Left ventricle myocardium inferior (tissue), 1 donor: ENCODE measurements around the gene BOLA3. TPM values are rescaled to one million over a fixed set of nuclear protein-coding genes. Genes with fewer than 3 reads are reported as not detected.

Experiments used
- DNase-seq: peaks from one replicate; pipeline ENCODE4 v3.0.0-alpha.2; 2020
- H3K27ac ChIP-seq: fragments of 200-600 bp; replicated peaks from 2 replicates; pipeline ENCODE4 v1.8.0; 2021
- H3K27me3 ChIP-seq: fragments of 200-600 bp; 2 replicates; pipeline ENCODE4 v1.8.0; 2021; ENCODE audit warnings: low read depth
- H3K36me3 ChIP-seq: fragments of 200-600 bp; 2 replicates; pipeline ENCODE4 v1.8.0; 2021
- H3K4me1 ChIP-seq: fragments of 200-600 bp; 2 replicates; pipeline ENCODE4 v1.8.0; 2021
- H3K4me3 ChIP-seq: fragments of 200-600 bp; 2 replicates; pipeline ENCODE4 v1.8.0; 2021; ENCODE audit warnings: mild to moderate bottlenecking, moderate library complexity
- H3K9me3 ChIP-seq: fragments of 200-600 bp; replicated peaks from 2 replicates; pipeline ENCODE4 v1.8.0; 2021
- CTCF ChIP-seq: fragments of 200-600 bp; IDR thresholded peaks from 2 replicates; pipeline ENCODE4 v1.8.0; 2021; ENCODE audit warnings: antibody characterized with exemption, mild to moderate bottlenecking, borderline replicate concordance
- intact Hi-C: fragments of 100-400 bp; cut with micrococcal nuclease; formaldehyde crosslinking; loops from one replicate; pipeline ENCODE4 v1.11.0; 2022
- total RNA-seq: library from RNA; stranded (reverse); fragmentation: NEBNext Ultra II Directional; extraction: Animal tissue kit (Norgen Biotek cat#: 25700); gene quantifications from one replicate; pipeline ENCODE4 v1.2.1, GENCODE V29; 2021
- donor health status: DM: no; HTN: yes; CAD: no; lungs with severe emphysema.

BOLA3 gene
- total RNA-seq, 1 donor from 2014 or later: 81.2 TPM

- H3K36me3 ChIP-seq: peaks cover 53% of the 10 kb centered on the region
- no peak overlapping the region for H3K4me3 ChIP-seq
- no peaks in the 10 kb centered on the region for H3K9me3 ChIP-seq
- no peaks in the 10 kb centered on the region for H3K27me3 ChIP-seq
- intact Hi-C loops: no loop called here
- H3K27ac ChIP-seq: no peak overlapping the region
- DNase-seq: no peak
- H3K4me1 ChIP-seq: peaks cover 10% of the 10 kb centered on the region
- no peak for TF ChIP-seq CTCF
These were observed 50.1 kb downstream of the BOLA3 start for GRCh38 chr2:74097574-74097973.

GRCh38 chr2:74096052-74096451, 51.7 kb downstream of the BOLA3 start:
- no peak for DNase-seq
- Histone ChIP-seq H3K4me1 (peaks cover 10% of the 10 kb centered on the region), H3K27me3 (no peaks in the 10 kb centered on the region), H3K4me3 (no peak overlapping the region), H3K36me3 (peaks cover 52% of the 10 kb centered on the region), H3K9me3 (no peaks in the 10 kb centered on the region), H3K27ac (no peak overlapping the region)
- intact Hi-C loops: no loop called here
- no peak for TF ChIP-seq CTCF

GRCh38 chr2:74095632-74096031, 52.1 kb downstream of the BOLA3 start:
- TF ChIP-seq CTCF: no peak

GRCh38 chr2:74094291-74094690, 53.4 kb downstream of the BOLA3 start:
- no peaks in the 10 kb centered on the region for H3K9me3 ChIP-seq
- no peak overlapping the region for H3K4me3 ChIP-seq
- intact Hi-C loops: no loop called here
- H3K27ac ChIP-seq: no peak overlapping the region
- H3K4me1 ChIP-seq: peaks cover under 1% of the 10 kb centered on the region
- no peak for TF ChIP-seq CTCF
- no peaks in the 10 kb centered on the region for H3K27me3 ChIP-seq
- no peak for DNase-seq
- peaks cover 53% of the 10 kb centered on the region for H3K36me3 ChIP-seq

More at GRCh38 chr2:74095632-74096031, 52.1 kb downstream of the BOLA3 start:
- H3K27me3 ChIP-seq: no peaks in the 10 kb centered on the region
- intact Hi-C loops: no loop called here
- peaks cover 10% of the 10 kb centered on the region for H3K4me1 ChIP-seq
- H3K9me3 ChIP-seq: no peaks in the 10 kb centered on the region
- no peak overlapping the region for H3K4me3 ChIP-seq
- no peak overlapping the region for H3K27ac ChIP-seq
- H3K36me3 ChIP-seq: peaks cover 52% of the 10 kb centered on the region
- DNase-seq: no peak

- no peak overlapping the region for H3K4me3 ChIP-seq
- H3K27me3 ChIP-seq: no peaks in the 10 kb centered on the region
- intact Hi-C loops: no loop called here
- no peak for DNase-seq
- no peak for TF ChIP-seq CTCF
- no peaks in the 10 kb centered on the region for H3K4me1 ChIP-seq
- no peak overlapping the region for H3K27ac ChIP-seq
- H3K36me3 ChIP-seq: peaks cover 51% of the 10 kb centered on the region
- no peaks in the 10 kb centered on the region for H3K9me3 ChIP-seq
These were observed 53.9 kb downstream of the BOLA3 start for GRCh38 chr2:74093840-74094239.

GRCh38 chr2:74093426-74093825, 54.3 kb downstream of the BOLA3 start:
- Histone ChIP-seq H3K36me3 (peaks cover 55% of the 10 kb centered on the region), H3K27me3 (no peaks in the 10 kb centered on the region), H3K4me1 (no peaks in the 10 kb centered on the region), H3K9me3 (no peaks in the 10 kb centered on the region), H3K4me3 (no peak overlapping the region), H3K27ac (no peak overlapping the region)
- intact Hi-C loops: no loop called here
- TF ChIP-seq CTCF: no peak
- DNase-seq: no peak
